Measurements from ENCODE around the gene KIF9. TPM values are rescaled to one million over a fixed set of nuclear protein-coding genes. Genes with fewer than 3 reads are reported as not detected.
"Not testable (repeated sequence)": the region's sequence is repeated elsewhere in the genome, so short reads cannot be mapped to it uniquely, and the experiment has no call there.

Gene KIF9
- total RNA-seq, 6 donors from 2014 or later = 4.7 to 27.0 (median 11.3) TPM

- no peak overlapping the region for H3K27ac ChIP-seq
- ATAC-seq (ENCODE audit: low FRiP score in 2 of 2) (no peak), DNase-seq (no peak)
- peaks cover 4 to 44% (median 26%) of the 10 kb centered on the region in 4 donors for H3K36me3 ChIP-seq
- no peak overlapping the region for H3K4me3 ChIP-seq
- H3K27me3 ChIP-seq = no peaks in the 10 kb centered on the region
- H3K4me1 ChIP-seq = peaks cover 4 to 34% (median 17%) of the 10 kb centered on the region in 4 donors
- no peak for TF ChIP-seq EP300 (IDR thresholded peaks at IDR 0.05)
- TF ChIP-seq POLR2AphosphoS5 (IDR thresholded peaks at IDR 0.05) = no peak
- no peak for TF ChIP-seq CTCF (IDR thresholded peaks at IDR 0.05)
- no peak for TF ChIP-seq POLR2A (IDR thresholded peaks at IDR 0.05)
- WGBS, 2 donors = 50 to 57% methylated on average over 1 of the region's 1 CpG
- H3K9me3 ChIP-seq = no peaks in the 10 kb centered on the region
These were observed 36.3 kb upstream of the KIF9 start for GRCh38 chr3:47318916-47319315.

- DNase-seq; ATAC-seq (ENCODE audit: low FRiP score in 2 of 2): not testable (repeated sequence)
- WGBS, 2 donors = 64 to 69% methylated on average over 1 of the region's 1 CpG
These were observed 33.6 kb upstream of the KIF9 start for GRCh38 chr3:47316151-47316550.

GRCh38 chr3:47315069-47315647 is 32.6 kb upstream of the KIF9 start:
- peak in 1 of 2 donors; percentile 49 for ATAC-seq (ENCODE audit: low FRiP score in 2 of 2)
- peaks cover 4 to 35% (median 20%) of the 10 kb centered on the region in 4 donors for H3K4me1 ChIP-seq

More at GRCh38 chr3:47316151-47316550, 33.6 kb upstream of the KIF9 start:
- H3K36me3 ChIP-seq = peaks cover 0 to 18% (median 13%) of the 10 kb centered on the region in 4 donors
- peak overlapping the region in 1 of 4 donors; percentile 44 for H3K27ac ChIP-seq
- H3K4me1 ChIP-seq = peaks cover 4 to 35% (median 20%) of the 10 kb centered on the region in 4 donors
- not testable (repeated sequence) for H3K27me3 ChIP-seq, H3K9me3 ChIP-seq, H3K4me3 ChIP-seq

GRCh38 chr3:47314056-47314764 is 31.6 kb upstream of the KIF9 start:
- Histone ChIP-seq H3K36me3 (no peaks in the 10 kb centered on the region), H3K4me1 (peaks cover 4 to 33% (median 20%) of the 10 kb centered on the region in 4 donors), H3K4me3 (no peak overlapping the region), H3K27me3 (no peaks in the 10 kb centered on the region), H3K9me3 (no peaks in the 10 kb centered on the region), H3K27ac (peak overlapping the region in 2 of 4 donors; percentile 0 to 44)
- ATAC-seq (ENCODE audit: low FRiP score in 2 of 2) = no peak
- 77 to 78% methylated on average over 8 of the region's 8 CpGs for WGBS, 2 donors
- TF ChIP-seq EP300 (IDR thresholded peaks at IDR 0.05) (no peak), POLR2A (IDR thresholded peaks at IDR 0.05) (no peak), CTCF (IDR thresholded peaks at IDR 0.05) (no peak), POLR2AphosphoS5 (IDR thresholded peaks at IDR 0.05) (no peak)
- DNase-seq = no peak

More at GRCh38 chr3:47315069-47315647, 32.6 kb upstream of the KIF9 start:
- peaks cover 0 to 8% (median 4%) of the 10 kb centered on the region in 4 donors for H3K36me3 ChIP-seq
- peak overlapping the region in 2 of 4 donors; percentile 0 to 44 for H3K27ac ChIP-seq
- WGBS, 2 donors = 56 to 63% methylated on average over 5 of the region's 5 CpGs
- DNase-seq = peak in 1 of 2 donors; percentile 33
- H3K4me3 ChIP-seq = no peak overlapping the region
- no peak for TF ChIP-seq EP300 (IDR thresholded peaks at IDR 0.05)
- TF ChIP-seq CTCF (IDR thresholded peaks at IDR 0.05) = no peak
- no peak for TF ChIP-seq POLR2AphosphoS5 (IDR thresholded peaks at IDR 0.05)
- no peak for TF ChIP-seq POLR2A (IDR thresholded peaks at IDR 0.05)
- no peaks in the 10 kb centered on the region for H3K27me3 ChIP-seq
- H3K9me3 ChIP-seq = no peaks in the 10 kb centered on the region

- 89 to 100% methylated on average over 1 of the region's 1 CpG for whole genome bisulfite sequencing, 2 donors
- no peaks in the 10 kb centered on the region for H3K27me3 ChIP-seq
- no peak overlapping the region for H3K4me3 ChIP-seq
- no peaks in the 10 kb centered on the region for H3K36me3 ChIP-seq
- no peak for TF ChIP-seq POLR2AphosphoS5 (IDR thresholded peaks at IDR 0.05)
- TF ChIP-seq EP300 (IDR thresholded peaks at IDR 0.05) = no peak
- no peak for TF ChIP-seq CTCF (IDR thresholded peaks at IDR 0.05)
- TF ChIP-seq POLR2A (IDR thresholded peaks at IDR 0.05) = no peak
- no peak for DNase-seq
- no peak overlapping the region for H3K27ac ChIP-seq
- peaks cover 0 to 29% (median 20%) of the 10 kb centered on the region in 4 donors for H3K4me1 ChIP-seq
- no peak for ATAC-seq (ENCODE audit: low FRiP score in 2 of 2)
- no peaks in the 10 kb centered on the region for H3K9me3 ChIP-seq
These were observed 30.9 kb upstream of the KIF9 start for GRCh38 chr3:47313341-47314055.
